ENCODE results near the gene TMEM25.

DNA sequence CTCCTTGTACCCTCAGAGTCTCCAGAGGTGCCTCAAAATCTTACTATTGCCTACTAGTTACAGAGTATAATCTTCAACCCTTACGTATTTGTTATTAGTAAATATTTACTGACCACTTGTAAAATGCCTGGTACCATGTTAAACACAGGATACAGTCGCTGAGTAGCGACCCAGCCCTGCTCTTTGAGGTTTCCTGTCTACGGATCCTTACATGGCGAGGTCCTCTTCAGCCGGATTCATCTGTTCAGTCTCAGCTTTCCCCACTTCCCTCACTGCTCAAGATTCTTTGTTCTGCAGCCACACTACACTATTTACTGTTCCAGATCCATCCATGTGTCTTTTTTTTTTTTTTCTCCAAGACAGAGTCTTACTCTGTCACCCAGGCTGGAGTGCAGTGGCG is 16.9 kb upstream of the TMEM25 start:
- TF ChIP-seq POLR2A (IDR thresholded peaks at IDR 0.05), result no peak
- TF ChIP-seq, protein P1, sequence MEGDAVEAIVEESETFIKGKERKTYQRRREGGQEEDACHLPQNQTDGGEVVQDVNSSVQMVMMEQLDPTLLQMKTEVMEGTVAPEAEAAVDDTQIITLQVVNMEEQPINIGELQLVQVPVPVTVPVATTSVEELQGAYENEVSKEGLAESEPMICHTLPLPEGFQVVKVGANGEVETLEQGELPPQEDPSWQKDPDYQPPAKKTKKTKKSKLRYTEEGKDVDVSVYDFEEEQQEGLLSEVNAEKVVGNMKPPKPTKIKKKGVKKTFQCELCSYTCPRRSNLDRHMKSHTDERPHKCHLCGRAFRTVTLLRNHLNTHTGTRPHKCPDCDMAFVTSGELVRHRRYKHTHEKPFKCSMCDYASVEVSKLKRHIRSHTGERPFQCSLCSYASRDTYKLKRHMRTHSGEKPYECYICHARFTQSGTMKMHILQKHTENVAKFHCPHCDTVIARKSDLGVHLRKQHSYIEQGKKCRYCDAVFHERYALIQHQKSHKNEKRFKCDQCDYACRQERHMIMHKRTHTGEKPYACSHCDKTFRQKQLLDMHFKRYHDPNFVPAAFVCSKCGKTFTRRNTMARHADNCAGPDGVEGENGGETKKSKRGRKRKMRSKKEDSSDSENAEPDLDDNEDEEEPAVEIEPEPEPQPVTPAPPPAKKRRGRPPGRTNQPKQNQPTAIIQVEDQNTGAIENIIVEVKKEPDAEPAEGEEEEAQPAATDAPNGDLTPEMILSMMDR (IDR thresholded peaks at IDR 0.05 in 8 of 11, conservative IDR thresholded peaks at IDR 0.05 in 3 of 11), result no peak

Data from spleen (tissue), 7 donors.